ENCODE measurements around the gene HCK.

DNA sequence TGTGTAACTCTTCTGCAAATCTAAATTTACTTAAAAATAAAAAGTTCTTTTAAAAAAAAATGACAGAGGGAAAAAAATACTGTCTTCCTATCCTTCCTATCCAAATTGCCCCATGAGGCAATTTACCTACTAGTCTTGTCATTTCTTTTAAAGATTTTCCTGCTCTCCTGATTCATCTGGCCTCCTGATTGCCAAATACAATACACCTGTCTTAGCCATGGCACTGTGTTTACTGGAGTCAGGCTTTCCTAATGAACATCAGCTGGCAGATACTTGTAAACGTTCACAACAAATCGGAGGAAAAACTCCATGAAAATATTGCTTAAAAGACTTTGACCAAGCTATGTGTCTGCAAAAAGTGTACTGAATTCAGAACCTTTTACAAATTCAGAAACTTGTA is 78.9 kb downstream of the HCK start:
- TF ChIP-seq CTCF (conservative IDR thresholded peaks at IDR 0.05 in 1 of 2, IDR thresholded peaks at IDR 0.05 in 1 of 2; ENCODE audit: extremely low read depth in 1 of 2, insufficient read depth in 1 of 2, low read depth in 1 of 2, low read length in 2 of 2) (no peak), EZH2 (IDR thresholded peaks at IDR 0.05; ENCODE audit: borderline replicate concordance, low read length) (no peak)

All from mammary epithelial cell (primary cell).